A673 (cell line): ENCODE data around the gene ROR2. TPM values are rescaled to one million over a fixed set of nuclear protein-coding genes. Genes with fewer than 3 reads are reported as not detected.

Experiments
- BruUV-seq: library from RNA; stranded (reverse); fragments of 400-500 nt; replicated peaks from 2 replicates; lab custom pipeline; 2021; lab: Mats Ljungman, UMichigan
- CTCF ChIA-PET: fragments of 300-600 bp; sonication (Branson Sonifier 250); formaldehyde crosslinking; loops from one replicate; lab custom pipeline; 2022; ENCODE audit warnings: antibody characterized with exemption; lab: Charles Lee
- POLR2A ChIA-PET: fragments of 300-600 bp; sonication (Branson Sonifier 250); formaldehyde crosslinking; loops from one replicate; lab custom pipeline; 2022; ENCODE audit warnings: antibody characterized with exemption; ENCODE audit not compliant: low non-redundant PET; lab: Charles Lee
- DNase-seq: peaks from one replicate; pipeline ENCODE4 v3.0.0-alpha.2; 2015; ENCODE audit warnings: low spot score
- H3K27ac ChIP-seq: fragments of 200-600 bp; sonication (generic); 2 replicates; pipeline ENCODE4 v1.5.1; 2016; ENCODE audit warnings: mixed run types, low read depth, mild to moderate bottlenecking, mixed read lengths, antibody characterized with exemption, low read length; ENCODE audit not compliant: poor library complexity, severe bottlenecking
- H3K27me3 ChIP-seq: fragments of 200-600 bp; sonication (generic); replicated peaks from 2 replicates; pipeline ENCODE4 v1.6.1; 2017; ENCODE audit warnings: mixed run types, low read depth, mild to moderate bottlenecking, mixed read lengths, antibody characterized with exemption, low read length; ENCODE audit not compliant: insufficient read depth, poor library complexity
- H3K36me3 ChIP-seq: fragments of 200-600 bp; sonication (generic); 2 replicates; pipeline ENCODE4 v1.6.1; 2016; ENCODE audit warnings: mixed run types, mild to moderate bottlenecking, mixed read lengths, antibody characterized with exemption, low read length; ENCODE audit not compliant: insufficient read depth, poor library complexity, severe bottlenecking
- H3K4me1 ChIP-seq: fragments of 200-600 bp; sonication (generic); 2 replicates; pipeline ENCODE4 v1.6.1; 2017; ENCODE audit warnings: mixed run types, mild to moderate bottlenecking, mixed read lengths, antibody characterized with exemption, low read length; ENCODE audit not compliant: insufficient read depth, poor library complexity, severe bottlenecking
- H3K4me3 ChIP-seq: fragments of 200-600 bp; sonication (generic); 2 replicates; pipeline ENCODE4 v1.5.1; 2016; ENCODE audit warnings: low read depth, mixed run types, mild to moderate bottlenecking, mixed read lengths, low read length; ENCODE audit not compliant: poor library complexity, severe bottlenecking
- H3K9me3 ChIP-seq: fragments of 200-600 bp; sonication (generic); 2 replicates; pipeline ENCODE4 v1.6.1; 2016; ENCODE audit warnings: mixed run types, low read depth, mild to moderate bottlenecking, mixed read lengths, antibody characterized with exemption, low read length; ENCODE audit not compliant: poor library complexity, severe bottlenecking
- CTCF ChIP-seq: fragments of 300-800, 200-600 bp; sonication (generic); conservative IDR thresholded peaks from 2 replicates; pipeline ENCODE4 v1.5.1; 2017; ENCODE audit warnings: low read depth, mild to moderate bottlenecking, antibody characterized with exemption, low read length, moderate library complexity, mixed read lengths
- EZH2 ChIP-seq: fragments of 200-600 bp; sonication (generic); IDR thresholded peaks from 2 replicates; pipeline ENCODE4 v1.6.1; 2017; ENCODE audit warnings: borderline replicate concordance, low read depth, mild to moderate bottlenecking, mixed read lengths, antibody characterized with exemption, low read length; ENCODE audit not compliant: poor library complexity, severe bottlenecking
- intact Hi-C: fragments of 100-400 bp; cut with micrococcal nuclease; formaldehyde crosslinking; loops from one replicate; pipeline ENCODE4 v1.10.0; 2022; ENCODE audit not compliant: unreplicated experiment
- total RNA-seq: library from RNA; stranded (reverse); gene quantifications from 2 replicates; pipeline ENCODE4 v1.2.3, GENCODE V29; 2021

ROR2 gene
- total RNA-seq, 1 experiment from 2014 or later, result 12.3 TPM

- TF ChIP-seq EZH2 (no peak), CTCF (no peak)
- ChIA-PET CTCF (no interaction called here), POLR2A (no interaction called here)
- Histone ChIP-seq H3K4me1 (peaks cover 55% of the 10 kb centered on the region), H3K27ac (no peak overlapping the region), H3K4me3 (no peak overlapping the region), H3K9me3 (no peaks in the 10 kb centered on the region), H3K36me3 (no peaks in the 10 kb centered on the region), H3K27me3 (no peaks in the 10 kb centered on the region)
- DNase-seq, result no peak
- BruUV-seq, result no TSS peak
- intact Hi-C loops, result no loop called here
Measured at GRCh38 chr9:91908293-91908623, 41.8 kb downstream of the ROR2 start.

GRCh38 chr9:91907484-91908292 is 42.3 kb downstream of the ROR2 start:
- ChIA-PET CTCF (no interaction called here), POLR2A (no interaction called here)
- intact Hi-C loops, result no loop called here
- DNase-seq, result no peak
- BruUV-seq, result no TSS peak
- no peak for TF ChIP-seq EZH2
- no peak for TF ChIP-seq CTCF
- H3K4me1 ChIP-seq, result peaks cover 61% of the 10 kb centered on the region
- H3K9me3 ChIP-seq, result no peaks in the 10 kb centered on the region
- no peaks in the 10 kb centered on the region for H3K36me3 ChIP-seq
- no peak overlapping the region for H3K4me3 ChIP-seq
- peak overlapping the region; percentile 44 for H3K27ac ChIP-seq
- H3K27me3 ChIP-seq, result no peaks in the 10 kb centered on the region

GRCh38 chr9:91905991-91906469 is 44.0 kb downstream of the ROR2 start:
- no TSS peak for BruUV-seq
- Histone ChIP-seq H3K4me3 (peak overlapping the region; percentile 45), H3K27ac (peak overlapping the region; percentile 46), H3K36me3 (no peaks in the 10 kb centered on the region), H3K4me1 (peaks cover 77% of the 10 kb centered on the region), H3K27me3 (no peaks in the 10 kb centered on the region), H3K9me3 (no peaks in the 10 kb centered on the region)
- TF ChIP-seq EZH2 (no peak), CTCF (no peak)
- intact Hi-C loops, result no loop called here
- no peak for DNase-seq
- ChIA-PET POLR2A (no interaction called here), CTCF (no interaction called here)
